WTC11 (cell line): ENCODE measurements around the gene GJB5.

ENCODE experiments used
- CTCF ChIP-seq: fragments of 200-600 bp; IDR thresholded peaks from 2 replicates; pipeline ENCODE4 v1.8.0; 2022; ENCODE audit warnings: antibody characterized with exemption
- ETV6 ChIP-seq: sonication (generic); formaldehyde crosslinking; IDR thresholded peaks from 2 replicates; pipeline ENCODE4 v1.8.1; 2022; ENCODE audit warnings: mild to moderate bottlenecking, missing genetic modification reagents
- GABPB1 ChIP-seq: sonication (generic); formaldehyde crosslinking; IDR thresholded peaks from 2 replicates; pipeline ENCODE4 v1.8.1; 2023; ENCODE audit warnings: mild to moderate bottlenecking, missing genetic modification reagents
- GRHL2 ChIP-seq: fragments of 250-450 bp; sonication (Bioruptor Pico); IDR thresholded peaks from 2 replicates; pipeline ENCODE4 v1.8.0; 2022; ENCODE audit warnings: mild to moderate bottlenecking, moderate library complexity; ENCODE audit not compliant: insufficient replicate concordance, severe bottlenecking
- SMAD3 ChIP-seq: sonication (generic); formaldehyde crosslinking; IDR thresholded peaks from 2 replicates; pipeline ENCODE4 v1.8.0; 2022; ENCODE audit warnings: missing genetic modification reagents, mild to moderate bottlenecking, borderline replicate concordance
- TEAD4 ChIP-seq: sonication (generic); formaldehyde crosslinking; IDR thresholded peaks from 2 replicates; pipeline ENCODE4 v1.8.0; 2022; ENCODE audit warnings: mild to moderate bottlenecking, missing genetic modification reagents
- TF ChIP-seq, protein P1 (sequence below): sonication (generic); formaldehyde crosslinking; IDR thresholded peaks from 2 replicates; pipeline ENCODE4 v1.8.1; 2022; ENCODE audit warnings: low read depth, missing genetic modification reagents, borderline replicate concordance
- TF ChIP-seq, protein P2 (sequence below): sonication (generic); formaldehyde crosslinking; IDR thresholded peaks from 2 replicates; pipeline ENCODE4 v1.8.1; 2022; ENCODE audit warnings: low read depth, mild to moderate bottlenecking, moderate library complexity, missing genetic modification reagents, borderline replicate concordance

- no peak for TF ChIP-seq GABPB1
- TF ChIP-seq CTCF, result no peak
- no peak for TF ChIP-seq GRHL2 (CRISPR knock-in tag)
- TF ChIP-seq, protein P1, sequence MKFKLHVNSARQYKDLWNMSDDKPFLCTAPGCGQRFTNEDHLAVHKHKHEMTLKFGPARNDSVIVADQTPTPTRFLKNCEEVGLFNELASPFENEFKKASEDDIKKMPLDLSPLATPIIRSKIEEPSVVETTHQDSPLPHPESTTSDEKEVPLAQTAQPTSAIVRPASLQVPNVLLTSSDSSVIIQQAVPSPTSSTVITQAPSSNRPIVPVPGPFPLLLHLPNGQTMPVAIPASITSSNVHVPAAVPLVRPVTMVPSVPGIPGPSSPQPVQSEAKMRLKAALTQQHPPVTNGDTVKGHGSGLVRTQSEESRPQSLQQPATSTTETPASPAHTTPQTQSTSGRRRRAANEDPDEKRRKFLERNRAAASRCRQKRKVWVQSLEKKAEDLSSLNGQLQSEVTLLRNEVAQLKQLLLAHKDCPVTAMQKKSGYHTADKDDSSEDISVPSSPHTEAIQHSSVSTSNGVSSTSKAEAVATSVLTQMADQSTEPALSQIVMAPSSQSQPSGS, result no peak
- TF ChIP-seq TEAD4, result no peak
- no peak for TF ChIP-seq ETV6 (CRISPR knock-in tag)
- TF ChIP-seq, protein P2, sequence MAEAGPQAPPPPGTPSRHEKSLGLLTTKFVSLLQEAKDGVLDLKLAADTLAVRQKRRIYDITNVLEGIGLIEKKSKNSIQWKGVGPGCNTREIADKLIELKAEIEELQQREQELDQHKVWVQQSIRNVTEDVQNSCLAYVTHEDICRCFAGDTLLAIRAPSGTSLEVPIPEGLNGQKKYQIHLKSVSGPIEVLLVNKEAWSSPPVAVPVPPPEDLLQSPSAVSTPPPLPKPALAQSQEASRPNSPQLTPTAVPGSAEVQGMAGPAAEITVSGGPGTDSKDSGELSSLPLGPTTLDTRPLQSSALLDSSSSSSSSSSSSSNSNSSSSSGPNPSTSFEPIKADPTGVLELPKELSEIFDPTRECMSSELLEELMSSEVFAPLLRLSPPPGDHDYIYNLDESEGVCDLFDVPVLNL (CRISPR knock-in tag), result no peak
- TF ChIP-seq SMAD3 (CRISPR knock-in tag), result no peak
These were observed 4.2 kb upstream of the GJB5 start for GRCh38 chr1:34750610-34751009.
